HG03342 (cell line): ENCODE results near the gene COL24A1.
"Not testable (repeated sequence)": the region's sequence is repeated elsewhere in the genome, so short reads cannot be mapped to it uniquely, and the experiment has no call there.

ENCODE experiments used
- ATAC-seq: cut with Tn5 transposase; IDR thresholded peaks from one replicate; pipeline ENCODE4 v1.9.1; 2021; ENCODE audit warnings: mild to moderate bottlenecking, moderate library complexity; ENCODE audit not compliant: unreplicated experiment

The COL24A1 gene

DNA sequence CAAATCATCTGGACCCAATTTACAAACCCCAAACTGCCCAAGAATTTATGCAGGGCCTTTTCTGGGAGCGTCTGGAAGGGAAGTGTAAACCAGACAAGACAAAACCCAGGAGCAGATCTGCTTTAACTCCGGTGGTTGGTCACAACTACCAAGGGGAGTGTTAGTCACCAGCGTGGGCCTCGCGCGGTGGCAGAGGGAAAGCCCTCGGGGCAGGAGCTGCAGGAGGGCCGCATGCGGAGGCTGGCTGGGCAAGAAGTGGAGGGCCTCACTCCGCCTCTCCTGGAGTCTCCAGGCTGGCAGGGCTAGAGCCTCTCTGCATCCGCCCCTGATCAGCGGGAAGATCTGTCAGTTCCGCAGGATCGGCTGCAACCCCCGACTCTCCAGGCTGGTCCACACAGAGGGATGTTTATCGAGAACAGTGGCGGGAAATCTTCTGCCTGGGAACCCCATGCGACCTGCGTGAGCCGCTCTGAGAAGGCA is 2.0 kb downstream of the COL24A1 start:
- ATAC-seq = no peak

DNA sequence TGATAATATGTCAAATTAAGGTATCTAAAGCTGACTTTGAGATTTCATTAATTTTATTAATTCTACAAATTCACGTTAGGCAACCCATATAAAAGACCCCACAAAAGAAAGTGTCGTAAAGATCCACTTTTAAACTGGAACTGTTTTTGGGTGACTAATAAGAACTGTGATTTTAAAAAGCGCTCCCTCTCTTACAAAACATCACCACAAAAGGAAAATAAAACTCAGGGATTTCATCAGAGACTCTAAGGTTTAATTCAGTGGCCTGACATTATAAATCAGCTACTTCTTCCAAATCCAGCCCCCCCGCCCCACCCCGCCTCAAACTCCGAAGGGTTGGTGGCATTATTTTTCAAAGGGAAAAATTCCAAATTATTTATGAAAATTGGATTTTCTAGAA is 2.7 kb downstream of the COL24A1 start:
- no peak for ATAC-seq

DNA sequence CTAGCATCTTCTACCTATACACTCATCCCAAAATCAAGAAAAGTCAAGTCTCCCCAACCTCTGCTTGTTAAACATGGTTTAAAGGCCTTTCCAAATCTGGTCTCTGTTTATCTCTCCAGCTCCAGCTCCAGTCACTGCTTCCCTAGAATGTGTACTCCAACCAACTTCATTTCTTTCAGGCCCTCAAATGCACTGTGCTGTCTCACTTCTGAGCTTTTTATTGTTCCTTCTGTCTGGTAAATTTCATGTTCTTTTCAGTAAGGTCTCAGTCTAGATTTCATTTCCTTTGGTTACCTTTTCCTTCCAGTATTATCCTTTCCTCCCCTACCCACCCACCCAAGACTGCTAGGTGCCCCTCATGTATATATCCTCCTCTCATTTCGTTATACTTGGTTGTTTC is 3.7 kb downstream of the COL24A1 start:
- ATAC-seq = no peak

DNA sequence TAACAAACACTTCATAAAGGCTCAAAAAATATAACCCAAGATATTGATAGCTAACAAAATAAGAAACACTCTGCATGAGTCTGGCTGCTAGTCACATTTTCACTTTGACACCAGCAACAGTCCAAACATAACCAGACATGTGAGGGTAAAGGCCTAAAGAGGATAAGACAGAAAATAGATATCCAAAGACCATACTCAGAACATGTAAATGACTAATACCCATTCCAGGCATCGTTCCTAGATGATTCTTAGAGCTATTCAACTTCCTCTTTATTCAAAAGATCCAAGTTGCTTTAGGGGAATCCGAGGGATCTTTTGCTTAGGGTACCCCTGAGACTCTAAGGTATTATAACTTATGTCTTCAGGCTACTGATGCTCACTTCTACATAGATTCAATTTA is 5.1 kb downstream of the COL24A1 start:
- no peak for ATAC-seq

DNA sequence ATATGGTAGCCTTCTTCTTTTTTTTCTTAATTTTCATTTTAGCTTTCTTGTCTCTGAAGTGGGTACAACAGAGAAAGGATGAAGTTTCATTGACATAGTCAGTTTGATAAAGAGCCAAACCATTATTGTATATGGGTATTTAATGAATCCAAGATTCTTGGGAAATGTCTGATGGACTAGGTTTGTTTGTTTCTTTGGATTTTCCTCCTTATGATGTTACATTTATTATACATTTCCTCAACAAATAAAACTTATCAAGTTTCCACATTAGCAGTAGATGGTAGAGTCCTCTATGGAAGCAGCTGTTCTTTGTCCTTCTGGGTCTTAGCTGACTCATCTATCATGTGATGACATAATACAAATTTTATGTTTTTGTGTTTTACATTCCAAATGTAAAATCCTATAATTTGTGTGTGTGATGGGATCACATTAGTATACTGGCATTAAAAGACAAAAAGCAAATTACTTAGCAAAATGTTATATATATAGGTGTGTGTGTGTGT is 6.0 kb downstream of the COL24A1 start:
- no peak for ATAC-seq

DNA sequence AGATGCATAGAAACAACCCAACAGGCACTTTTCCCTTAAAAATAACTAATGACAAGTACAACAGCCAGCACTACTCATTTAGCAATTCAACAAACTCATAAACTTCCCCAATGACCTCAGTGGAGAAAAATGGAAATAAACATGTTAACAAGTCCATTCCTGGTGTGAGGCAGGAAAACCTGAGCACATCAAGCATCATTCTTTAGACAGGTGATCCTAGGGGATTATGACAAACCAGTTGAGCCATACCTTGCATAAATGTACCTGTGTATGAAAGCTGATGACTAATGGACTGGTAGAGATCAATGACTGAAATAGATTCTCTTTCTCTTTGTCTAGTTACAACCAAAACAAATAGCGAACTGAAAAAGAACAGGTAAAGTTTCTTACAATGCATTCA is 7.0 kb downstream of the COL24A1 start:
- no peak for ATAC-seq

DNA sequence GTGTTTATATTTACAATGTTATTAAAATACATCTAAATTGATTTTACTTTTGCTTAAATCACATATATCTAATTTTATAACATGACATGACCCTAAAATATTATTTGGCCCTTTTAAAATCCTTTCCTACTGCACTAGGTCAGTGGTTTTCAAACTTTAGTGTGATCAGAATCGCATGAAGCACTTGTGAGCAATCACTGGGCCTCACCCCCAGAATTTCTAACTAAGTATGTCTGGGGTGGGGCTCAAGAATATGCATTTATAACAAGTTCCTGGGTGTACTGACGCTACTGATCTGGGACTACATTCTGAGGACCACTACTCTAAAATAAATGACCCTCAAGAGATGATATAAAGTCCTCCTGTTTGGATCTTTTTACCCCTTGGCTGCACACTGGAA is 8.8 kb downstream of the COL24A1 start:
- no peak for ATAC-seq

DNA sequence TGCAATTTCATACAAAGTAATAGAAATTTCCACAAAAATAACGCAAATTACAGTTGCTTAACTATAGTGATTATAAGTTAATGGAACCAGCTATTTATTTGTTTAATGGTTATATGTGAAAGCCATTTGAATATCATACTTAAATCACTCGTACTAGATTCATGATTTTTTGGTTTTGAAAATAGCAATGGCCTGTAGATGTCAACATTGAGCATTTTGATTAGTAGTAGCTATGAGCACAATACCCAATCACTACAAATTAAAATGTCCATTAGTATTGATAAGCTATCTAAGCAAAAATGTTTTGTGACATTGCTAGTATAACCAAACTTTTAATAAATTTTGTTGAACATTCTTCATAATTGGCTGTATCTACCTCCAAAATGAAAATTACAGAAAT is 10.0 kb downstream of the COL24A1 start:
- no peak for ATAC-seq

DNA sequence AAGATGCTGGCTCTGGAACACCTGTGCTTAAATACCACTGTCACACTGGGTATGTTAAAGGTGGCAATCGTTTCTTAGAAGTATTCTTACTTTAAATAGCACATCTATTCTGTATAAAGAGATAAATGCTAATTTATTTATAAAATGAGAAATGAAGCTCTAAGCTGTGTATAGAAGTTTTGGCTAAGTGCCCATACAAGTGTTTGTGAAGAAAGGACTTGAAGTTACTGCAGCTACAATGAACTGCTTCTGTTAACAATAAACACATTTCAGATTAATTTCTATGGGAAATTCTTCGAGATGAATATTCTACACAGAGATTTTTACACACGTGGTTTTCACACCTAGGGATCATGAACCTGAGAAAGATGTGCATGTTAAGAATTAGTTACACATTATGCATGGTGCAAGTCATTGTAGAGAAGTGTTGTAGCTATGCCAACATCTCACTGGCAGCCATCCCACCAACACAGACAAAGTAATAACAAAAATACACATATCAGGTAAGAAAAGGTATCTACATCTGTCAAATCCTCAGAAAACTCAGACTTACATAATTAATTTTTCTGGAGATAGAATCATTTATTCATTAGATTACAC is 16.2 kb downstream of the COL24A1 start:
- ATAC-seq = no peak

DNA sequence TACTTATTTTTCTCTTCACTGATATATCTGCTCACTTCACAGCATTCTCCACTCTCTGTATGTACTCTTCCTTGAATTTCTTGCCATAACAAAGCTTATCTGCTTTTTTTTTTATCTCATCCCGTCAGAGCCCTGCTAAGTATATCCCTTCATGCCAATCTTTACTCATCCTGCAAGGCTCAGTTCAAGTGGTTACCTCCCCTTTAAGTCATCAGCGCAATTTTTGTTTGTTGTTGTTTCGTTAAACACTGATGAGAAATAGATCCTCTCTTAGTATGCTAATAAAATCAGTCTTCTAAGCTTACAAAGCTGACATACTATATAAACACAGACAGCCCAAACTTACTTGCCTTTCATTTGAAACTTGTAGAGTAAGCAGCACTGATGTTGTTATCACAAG is 17.8 kb downstream of the COL24A1 start:
- no peak for ATAC-seq

DNA sequence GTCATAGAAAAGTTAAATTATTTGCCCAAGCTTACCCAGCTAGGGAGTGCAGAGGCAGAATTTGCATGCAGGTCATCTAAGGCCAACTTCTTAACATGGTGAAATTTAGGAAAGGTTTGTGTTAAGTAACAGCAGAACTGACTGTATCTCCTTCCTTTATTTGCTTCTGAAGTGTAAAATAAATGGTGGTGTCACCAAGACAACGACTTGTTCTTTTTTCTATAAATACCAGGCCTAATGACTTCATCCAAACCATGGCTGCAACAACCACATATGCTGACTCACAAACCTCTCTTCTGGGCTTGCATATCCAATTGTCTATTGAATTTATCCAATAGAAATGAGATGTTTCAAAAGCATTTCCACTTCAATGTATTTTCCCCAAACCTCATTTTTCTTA is 19.1 kb downstream of the COL24A1 start:
- ATAC-seq = no peak

DNA sequence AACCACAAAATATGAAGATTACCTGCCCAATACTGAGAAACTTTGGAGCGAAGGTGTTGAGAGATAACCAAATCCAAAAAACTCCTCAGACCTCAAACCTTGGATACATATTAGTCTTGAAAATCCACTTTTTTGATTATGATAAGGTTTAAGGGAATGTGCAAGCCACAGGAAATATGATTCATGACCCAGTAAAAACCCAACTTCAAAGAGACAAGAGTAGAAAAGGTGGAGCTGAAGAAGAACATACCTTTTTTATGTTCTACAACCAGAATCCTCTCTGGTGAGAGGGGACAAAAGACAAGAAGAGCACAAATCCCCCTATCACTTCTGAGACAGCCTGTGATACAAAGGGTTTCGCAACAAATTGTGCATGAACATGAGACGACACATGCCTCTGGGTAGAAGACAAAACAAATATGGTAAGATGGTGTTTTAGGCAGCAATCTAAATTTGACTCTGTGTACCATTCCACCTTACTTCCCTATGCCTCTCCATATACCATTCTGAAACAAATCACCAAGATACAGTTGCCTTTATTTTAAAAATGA is 37.3 kb downstream of the COL24A1 start:
- no peak for ATAC-seq

DNA sequence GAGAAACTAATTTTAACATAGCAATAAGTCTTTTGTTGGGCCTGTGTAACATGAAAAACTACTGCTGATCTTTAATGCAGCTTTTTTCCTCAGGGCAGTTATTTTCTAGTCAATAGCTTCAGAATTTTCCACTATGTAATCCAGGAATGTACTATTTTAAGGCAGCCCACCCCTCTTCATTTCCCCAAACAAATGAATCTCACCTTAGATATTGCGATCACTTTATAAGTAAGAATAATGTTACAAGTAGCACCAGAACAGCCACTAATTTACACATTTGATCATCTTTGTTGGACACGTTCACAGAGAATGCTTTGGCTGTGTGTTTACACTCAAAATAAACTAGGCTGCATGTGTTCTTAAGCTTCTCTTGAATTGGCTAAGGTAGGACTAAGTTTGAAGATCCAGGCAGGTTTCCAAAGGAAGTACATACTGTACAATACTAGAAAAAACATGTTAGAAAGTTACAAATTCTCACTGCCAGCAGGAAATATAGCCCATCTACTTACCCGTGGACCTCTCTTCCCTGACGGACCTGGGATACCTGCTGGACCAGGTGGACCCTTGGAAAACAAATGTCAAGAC is 41.7 kb downstream of the COL24A1 start:
- ATAC-seq = no peak

DNA sequence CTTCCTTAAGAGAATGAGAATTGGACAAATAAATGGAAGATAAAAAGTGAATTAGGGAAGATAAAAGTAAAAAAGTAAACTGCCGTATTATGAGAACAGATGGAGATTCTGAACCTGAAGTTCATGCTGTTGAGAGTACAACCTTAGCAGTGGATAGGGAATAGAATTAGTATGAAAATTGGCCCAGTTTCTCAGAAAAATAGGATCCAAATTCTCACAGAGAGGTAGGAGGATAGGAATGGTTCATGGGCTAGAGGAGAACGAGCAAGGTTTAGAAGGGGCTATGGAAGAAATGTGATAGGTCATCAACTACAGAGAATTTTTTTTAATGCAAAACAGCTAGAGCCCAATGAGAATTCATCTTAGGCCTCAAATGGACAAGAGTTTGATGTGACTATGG is 42.3 kb downstream of the COL24A1 start:
- ATAC-seq = no peak

DNA sequence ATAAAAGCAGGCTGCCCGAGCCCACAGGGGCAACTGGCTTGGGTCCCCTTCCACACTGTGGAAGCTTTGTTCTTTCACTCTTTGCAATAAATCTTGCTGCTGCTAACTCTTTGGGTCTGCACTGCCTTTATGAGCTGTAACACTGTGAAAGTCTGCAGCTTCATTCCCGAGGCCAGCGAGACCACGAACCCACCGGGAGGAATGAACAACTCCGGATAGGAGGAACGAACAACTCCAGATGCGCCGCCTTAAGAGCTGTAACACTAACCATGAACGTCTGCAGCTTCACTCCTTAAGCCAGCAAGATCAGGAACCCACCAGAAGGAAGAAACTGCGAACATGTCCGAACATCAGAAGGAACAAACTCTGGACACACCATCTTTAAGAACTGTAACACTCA is 45.0 kb downstream of the COL24A1 start:
- ATAC-seq = not testable (repeated sequence)

DNA sequence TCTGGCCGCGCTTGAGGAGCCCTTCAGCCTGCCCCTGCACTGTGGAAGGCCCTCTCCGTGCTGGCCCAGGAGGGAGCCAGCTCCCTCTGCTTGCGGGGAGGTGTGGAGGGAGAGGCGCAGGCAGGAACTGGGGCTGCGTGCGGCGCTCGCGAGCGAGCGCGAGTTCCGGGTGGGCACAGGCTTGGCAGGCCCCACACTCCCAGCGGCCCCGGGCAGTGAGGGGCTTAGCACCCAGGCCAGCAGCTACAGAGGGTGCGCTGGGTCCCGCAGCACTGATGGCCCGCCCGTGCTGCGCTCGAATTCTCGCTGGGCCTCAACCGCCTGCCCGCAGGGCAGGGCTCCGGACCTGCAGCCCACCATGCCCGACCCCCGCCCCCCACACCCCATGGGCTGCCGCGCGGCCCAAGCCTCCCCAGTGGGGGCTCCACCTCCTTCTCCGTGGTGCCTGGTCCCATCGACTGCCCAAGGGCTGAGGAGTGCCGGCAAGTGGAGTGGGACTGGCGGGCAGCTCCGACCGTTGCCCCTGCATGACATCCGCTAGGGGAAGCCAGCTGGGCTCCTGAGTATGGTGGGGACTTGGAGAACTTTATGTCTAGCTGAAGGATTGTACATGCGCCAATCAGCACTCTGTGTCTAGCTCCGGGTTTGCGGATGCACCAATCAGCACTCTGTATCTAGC is 46.0 kb downstream of the COL24A1 start:
- no peak for ATAC-seq

DNA sequence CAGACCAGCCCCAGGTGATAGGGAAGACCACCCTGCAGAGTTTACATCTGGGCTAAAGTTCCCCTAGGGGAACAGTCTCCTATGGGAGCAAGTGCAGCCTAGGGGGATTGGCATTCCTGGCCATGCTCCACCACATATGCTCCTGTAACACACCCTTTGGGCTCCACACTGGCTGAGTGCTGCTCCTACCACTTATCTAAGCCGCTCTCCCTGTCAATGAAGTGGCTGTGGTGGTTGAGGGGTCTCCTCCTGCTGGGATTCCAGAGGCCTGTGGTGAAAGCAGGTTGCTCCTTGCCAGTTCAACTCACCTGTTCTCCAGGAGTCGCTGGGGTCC is 51.1 kb downstream of the COL24A1 start:
- no peak for ATAC-seq

DNA sequence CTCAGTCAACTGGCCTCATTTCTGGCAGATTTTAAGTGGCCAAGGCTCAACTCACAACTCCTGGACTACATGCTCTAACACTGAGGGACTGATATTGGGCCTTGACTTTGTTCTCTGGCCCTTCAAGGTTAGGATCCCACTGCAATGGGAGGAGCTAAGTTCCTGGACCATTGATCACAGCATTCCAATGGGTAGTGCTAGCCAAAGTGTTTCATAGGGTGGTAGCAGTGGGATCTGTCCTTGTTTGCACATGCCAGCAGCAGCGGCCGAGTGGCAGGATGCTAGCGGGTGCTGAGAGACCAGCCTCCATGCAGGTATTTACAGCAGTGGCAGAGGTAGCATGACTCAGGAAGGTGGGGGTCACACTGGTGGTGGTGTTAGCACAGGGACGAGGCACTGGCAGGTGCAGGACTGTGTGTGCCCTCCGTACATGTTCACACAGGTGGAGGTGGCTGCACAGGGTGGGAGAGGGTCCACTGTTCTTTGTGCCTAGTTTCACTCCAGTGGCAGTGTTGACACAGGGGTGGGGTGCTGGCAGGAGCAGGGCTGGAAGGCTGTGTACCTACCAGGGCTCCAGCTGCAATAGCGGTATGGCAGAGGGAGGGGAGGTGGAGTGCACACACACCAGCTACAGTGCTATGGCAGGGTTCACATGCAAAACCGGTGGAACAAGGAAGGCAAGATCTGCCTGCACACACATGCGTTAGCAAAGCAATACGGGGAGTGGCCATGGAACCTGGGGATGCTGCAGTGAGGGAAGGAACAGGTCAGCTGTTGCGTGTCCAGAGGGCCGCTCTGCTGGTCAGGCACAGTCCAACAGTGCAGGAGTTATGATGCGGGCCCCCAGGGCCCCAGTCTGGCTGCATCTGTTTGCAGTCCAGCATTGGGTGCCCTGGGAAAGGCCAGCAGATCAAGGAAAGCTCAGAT is 51.7 kb downstream of the COL24A1 start:
- no peak for ATAC-seq

DNA sequence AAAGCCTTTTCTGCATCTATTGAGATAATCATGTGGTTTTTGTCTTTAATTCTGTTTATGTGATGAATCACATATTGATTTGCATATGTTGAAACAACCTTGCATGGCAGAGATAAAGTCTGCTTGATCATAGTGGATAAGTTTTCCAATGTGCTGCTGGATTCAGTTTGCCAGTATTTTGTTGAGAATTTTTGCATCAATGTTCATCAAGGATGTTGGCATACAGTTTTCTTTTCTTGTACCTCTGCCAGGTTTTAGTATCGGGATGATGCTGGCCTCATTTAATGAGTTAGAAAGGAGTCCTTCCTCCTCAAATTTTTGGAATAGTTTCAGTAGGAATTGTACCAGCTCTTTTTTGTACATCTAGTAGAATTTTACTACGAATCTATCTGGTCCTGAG is 55.0 kb downstream of the COL24A1 start:
- no peak for ATAC-seq

DNA sequence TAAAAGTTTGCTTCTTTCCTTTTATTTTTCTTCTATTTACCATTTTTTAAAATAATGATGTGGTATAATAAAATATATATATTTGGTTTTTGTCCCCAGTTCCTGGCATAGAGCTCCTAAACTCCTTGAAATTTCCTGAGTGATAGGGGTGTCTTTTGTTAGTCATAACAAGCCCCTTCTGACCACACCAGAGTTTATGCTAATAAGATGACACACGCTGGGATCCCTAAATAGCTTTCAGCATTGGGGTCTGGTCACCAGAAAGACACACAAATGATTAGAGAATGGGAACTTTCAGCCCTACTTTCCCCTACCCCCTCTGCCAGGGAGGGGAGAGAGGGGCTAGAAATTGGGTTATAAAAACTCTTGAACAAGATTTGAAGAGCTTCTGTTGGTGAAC is 56.2 kb downstream of the COL24A1 start:
- no peak for ATAC-seq

DNA sequence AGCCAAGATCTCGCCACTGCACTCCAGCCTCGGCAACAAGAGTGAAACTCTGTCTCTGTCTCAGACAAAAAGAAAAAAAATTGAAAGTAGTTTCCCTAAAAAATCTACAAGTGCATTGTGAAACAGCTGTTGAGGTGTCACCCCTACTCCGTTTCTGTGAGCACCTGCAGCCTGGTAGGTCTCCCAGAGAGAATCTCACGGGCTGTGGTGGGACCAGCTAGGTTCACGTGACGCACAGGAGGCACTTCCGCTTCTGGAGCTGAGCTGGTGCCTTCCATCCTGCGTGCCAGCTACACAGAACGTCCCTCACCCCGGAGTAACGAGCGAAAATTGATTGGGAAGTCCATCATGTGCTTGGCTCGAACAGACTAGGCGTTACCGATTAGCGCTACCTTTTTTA is 66.8 kb downstream of the COL24A1 start:
- no peak for ATAC-seq
